ENCODE data around the gene PRAMEF10.
"Not testable (repeated sequence)": the region's sequence is repeated elsewhere in the genome, so short reads cannot be mapped to it uniquely, and the experiment has no call there.

Gene PRAMEF10

GRCh38 chr1:12856786-12857185 is 41.3 kb downstream of the PRAMEF10 start, which contains the start of gene PRAMEF2:
PRAMEF2 (plus strand) TSS chr1:12857086; CDS start chr1:12859010, 1,924 bp downstream.
- not testable (repeated sequence) for H3K9me3 ChIP-seq (ENCODE audit: control insufficient read depth in 5 of 5, low read length in 5 of 5); H3K4me3 ChIP-seq (ENCODE audit: low read depth in 1 of 5, low read length in 5 of 5); H3K36me3 ChIP-seq (ENCODE audit: control insufficient read depth in 5 of 5, insufficient read depth in 5 of 5, low read length in 5 of 5); H3K9ac ChIP-seq (ENCODE audit: low read length in 5 of 5); H3K27ac ChIP-seq (ENCODE audit: low read depth, low read length); H3K27me3 ChIP-seq (ENCODE audit: control insufficient read depth in 5 of 5, insufficient read depth in 4 of 5, low read length in 5 of 5); H3K4me1 ChIP-seq (ENCODE audit: control insufficient read depth in 5 of 5, insufficient read depth in 5 of 5, low read length in 5 of 5)

- H3K4me1 ChIP-seq (ENCODE audit: control insufficient read depth in 5 of 5, insufficient read depth in 5 of 5, low read length in 5 of 5): no peaks in the 10 kb centered on the region
- no peak overlapping the region for H3K4me3 ChIP-seq (ENCODE audit: low read depth in 1 of 5, low read length in 5 of 5)
- peaks cover 0 to 2% (median 0%) of the 10 kb centered on the region in 5 donors for H3K27me3 ChIP-seq (ENCODE audit: control insufficient read depth in 5 of 5, insufficient read depth in 4 of 5, low read length in 5 of 5)
- no peak overlapping the region for H3K27ac ChIP-seq (ENCODE audit: low read depth, low read length)
- H3K9ac ChIP-seq (ENCODE audit: low read length in 5 of 5): no peak overlapping the region
- no peaks in the 10 kb centered on the region for H3K36me3 ChIP-seq (ENCODE audit: control insufficient read depth in 5 of 5, insufficient read depth in 5 of 5, low read length in 5 of 5)
- H3K9me3 ChIP-seq (ENCODE audit: control insufficient read depth in 5 of 5, low read length in 5 of 5): peaks cover 0 to 5% (median 0%) of the 10 kb centered on the region in 5 donors
These were observed 46.3 kb downstream of the PRAMEF10 start for GRCh38 chr1:12851779-12852178.

DNA sequence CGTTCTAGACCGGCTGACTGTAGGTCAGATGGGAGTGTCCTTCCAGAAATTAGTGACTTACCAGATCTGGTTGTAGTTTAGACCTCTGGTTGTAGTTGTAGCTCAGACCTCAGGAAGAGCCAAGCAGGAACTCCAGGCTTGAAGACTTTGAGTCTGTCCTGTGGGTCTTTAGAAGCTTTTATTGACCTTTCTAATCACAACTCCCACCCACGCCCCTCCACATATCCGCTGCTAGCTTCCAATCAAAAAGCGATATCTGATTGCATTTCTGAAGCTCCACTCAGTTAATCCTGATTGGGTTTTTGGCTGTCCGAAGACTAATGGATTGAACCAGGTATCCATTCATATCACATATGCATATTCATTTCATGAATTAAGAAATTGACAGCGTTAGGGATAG is 49.5 kb downstream of the PRAMEF10 start, which contains the start of gene HNRNPCL1:
Gene HNRNPCL1 (minus strand): TSS at position 101 of the 400 bp plus-strand sequence. CDS start 431 bp downstream, outside the sequence.
- H3K9ac ChIP-seq (ENCODE audit: low read length in 5 of 5); H3K4me3 ChIP-seq (ENCODE audit: low read depth in 1 of 5, low read length in 5 of 5); H3K9me3 ChIP-seq (ENCODE audit: control insufficient read depth in 5 of 5, low read length in 5 of 5); H3K4me1 ChIP-seq (ENCODE audit: control insufficient read depth in 5 of 5, insufficient read depth in 5 of 5, low read length in 5 of 5); H3K36me3 ChIP-seq (ENCODE audit: control insufficient read depth in 5 of 5, insufficient read depth in 5 of 5, low read length in 5 of 5); H3K27ac ChIP-seq (ENCODE audit: low read depth, low read length); H3K27me3 ChIP-seq (ENCODE audit: control insufficient read depth in 5 of 5, insufficient read depth in 4 of 5, low read length in 5 of 5): not testable (repeated sequence)

Measured in subcutaneous abdominal adipose tissue (tissue), 5 donors.